Adrenal gland (tissue), 12 donors: Measurements from ENCODE around the gene TNKS1BP1. TPM values are rescaled to one million over a fixed set of nuclear protein-coding genes. Genes with fewer than 3 reads are reported as not detected.

Experiments used
- DNase-seq, 7 donors: peaks; one replicate each; pipeline ENCODE4 v3.0.0-alpha.2; 2019 to 2020
- H3K27ac ChIP-seq, 5 donors: fragments of 200-600 bp; sonication (generic) in 4 of 5; 1 replicate in 3 of 5; 2 replicates in 2 of 5; pipeline versions ENCODE4 v1.5.1 to v1.8.0; 2016 to 2020; ENCODE audit warnings: mild to moderate bottlenecking in 1 of 5
- H3K27me3 ChIP-seq: fragments of 200-600 bp; 2 replicates; pipeline ENCODE4 v1.8.0; 2021
- H3K36me3 ChIP-seq, 2 donors: fragments of 200-600 bp; replicated peaks in 1 of 2; 1 replicate in 1 of 2; 2 replicates in 1 of 2; pipeline versions ENCODE4 v1.5.1 to v1.8.0; 2018 to 2022
- H3K4me1 ChIP-seq, 2 donors: fragments of 200-600 bp; replicated peaks in 1 of 2; 1 replicate in 1 of 2; 2 replicates in 1 of 2; pipeline versions ENCODE4 v1.5.1 to v1.8.0; 2018 to 2021
- H3K4me3 ChIP-seq, 4 donors: fragments of 200-600 bp; sonication (generic) in 3 of 4; one replicate each; pipeline ENCODE4 v1.5.1; 2016 to 2018
- H3K9me3 ChIP-seq, 3 donors: fragments of 200-600 bp; sonication (generic) in 1 of 3; replicated peaks in 1 of 3; 1 replicate in 2 of 3; 2 replicates in 1 of 3; pipeline versions ENCODE4 v1.5.1 to v1.8.0; 2016 to 2021
- POLR2A ChIP-seq, 2 donors: fragments of 450-650 bp; IDR thresholded peaks; one replicate each; pipeline ENCODE4 v1.6.1; 2017; ENCODE audit warnings: antibody characterized with exemption in 2 of 2, mild to moderate bottlenecking in 2 of 2, moderate library complexity in 1 of 2
- WGBS, 4 donors: extraction: QIAGEN DNeasy Blood & Tissue Kit in 2 of 4; methylation state at CpG; one replicate each; pipeline versions ENCODE4 v1.1.5 to v1.1.7; 2013 to 2017; 5-methylcytosine and 5-hydroxymethylcytosine counted together
- intact Hi-C, 2 donors: fragments of 100-400 bp; cut with DNase I; formaldehyde crosslinking; loops; one replicate each; pipeline versions ENCODE4 v1.14.1 to v1.15.0; 2022 to 2023
- polyA plus RNA-seq, 3 donors: library from polyadenylated mRNA; stranded (reverse); fragments of 200-250 nt in 2 of 3; fragments of 350-450 nt in 1 of 3; fragmentation: Illumina TruSeq in 1 of 3; extraction: RNeasy Lipid Tissue Mini Kit (QIAGEN cat#74804) in 1 of 3; gene quantifications; one replicate each; pipeline ENCODE4 v1.2.3, GENCODE V29; 2013 to 2014
- total RNA-seq, 9 donors: library from RNA; depleted of rRNA in 4 of 9; stranded (reverse); fragments of >200 nt in 4 of 9; fragments of 120-200 nt in 1 of 9; fragmentation: NEBNext Ultra II Directional in 1 of 9; extraction: Animal tissue kit (Norgen Biotek cat#: 25700) in 1 of 9; gene quantifications; one replicate each; pipeline versions ENCODE4 v1.1.0 to v1.2.4, GENCODE V29; 2013 to 2023
- TF ChIP-seq, protein P1 (sequence below), 6 experiments: fragments of 450-650 bp in 4 of 6; fragments of 200-600 bp in 2 of 6; sonication (generic) in 1 of 6; IDR thresholded peaks; 1 replicate in 5 of 6; 2 replicates in 1 of 6; pipeline versions ENCODE4 v1.5.1 to v1.8.0; 2016 to 2021; ENCODE audit warnings: antibody characterized with exemption in 6 of 6, mild to moderate bottlenecking in 2 of 6, moderate library complexity in 1 of 6
- donor health status: healthy with polysubstance abuse.
- donor health status: Bipolar disorder and iron deficiency.
- donor health status: DM: yes; HTN: yes; CAD: no.
- donor health status: DM: no; HTN: no; CAD: no.
- donor health status: DM: no; HTN: no; CAD: no.
- donor health status: DM: yes; HTN: yes; CAD: no.

The TNKS1BP1 gene
- total and polyA plus RNA-seq, 12 donors, result 24.5 to 338 (median 140) TPM

DNA sequence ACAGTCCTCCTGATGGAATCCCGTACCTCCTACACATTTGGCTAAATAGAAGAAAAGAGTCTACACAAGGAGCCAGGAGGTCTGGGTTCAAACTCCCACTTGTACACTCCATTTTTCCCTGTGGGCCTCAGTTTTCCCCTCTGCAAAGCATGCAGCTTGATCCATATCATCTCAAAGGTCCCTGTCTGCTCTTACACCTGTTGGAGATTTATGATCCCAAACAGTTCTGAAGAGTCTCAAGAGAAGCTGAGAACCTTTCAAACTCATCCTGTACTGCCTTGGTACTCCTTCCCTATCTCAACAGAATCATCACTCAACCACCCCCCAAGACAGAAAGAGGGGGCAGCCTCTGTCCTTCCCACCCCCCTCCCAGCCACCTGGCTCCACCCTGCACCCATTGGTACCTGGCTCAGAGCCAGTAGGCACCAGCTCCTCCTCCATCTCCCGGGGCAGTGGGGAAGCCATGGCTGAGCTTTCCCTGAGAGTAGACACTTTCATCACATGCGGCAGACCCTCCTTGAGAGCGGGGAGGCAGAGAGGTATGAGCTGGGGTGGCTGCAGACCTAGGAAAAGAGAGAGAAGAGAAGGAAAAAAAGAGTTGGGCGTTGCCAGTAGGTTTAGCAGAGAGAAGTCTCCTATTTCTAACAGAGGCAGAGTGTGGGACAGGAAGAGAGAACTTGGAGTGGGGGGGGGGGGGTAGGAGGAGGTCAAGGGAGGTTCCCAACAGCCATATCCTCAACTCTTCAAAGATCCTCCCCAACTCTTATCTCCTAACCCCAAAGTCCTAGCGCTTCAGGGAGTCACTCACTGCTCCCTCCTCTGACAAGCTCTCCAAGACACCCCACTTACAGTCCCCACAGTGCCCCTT lies 3.1 kb downstream of the TNKS1BP1 start:
- DNase-seq, result peak in 2 of 7 donors; percentile 47 to 62
- H3K27me3 ChIP-seq, result no peaks in the 10 kb centered on the region
- H3K36me3 ChIP-seq, result peaks cover 0 to 39% of the 10 kb centered on the region in 2 donors
- H3K9me3 ChIP-seq, result no peaks in the 10 kb centered on the region
- 22 to 33% (median 30%) methylated on average over 6 of the region's 6 CpGs for WGBS, 4 donors
- H3K4me3 ChIP-seq, result peak overlapping the region in 2 of 4 donors; percentile 37 to 54
- intact Hi-C loops, result no loop called here
- peak overlapping the region; percentile 69 to 100 (median 98) for H3K27ac ChIP-seq
- peaks cover 62 to 81% of the 10 kb centered on the region in 2 donors for H3K4me1 ChIP-seq
- TF ChIP-seq, protein P1, sequence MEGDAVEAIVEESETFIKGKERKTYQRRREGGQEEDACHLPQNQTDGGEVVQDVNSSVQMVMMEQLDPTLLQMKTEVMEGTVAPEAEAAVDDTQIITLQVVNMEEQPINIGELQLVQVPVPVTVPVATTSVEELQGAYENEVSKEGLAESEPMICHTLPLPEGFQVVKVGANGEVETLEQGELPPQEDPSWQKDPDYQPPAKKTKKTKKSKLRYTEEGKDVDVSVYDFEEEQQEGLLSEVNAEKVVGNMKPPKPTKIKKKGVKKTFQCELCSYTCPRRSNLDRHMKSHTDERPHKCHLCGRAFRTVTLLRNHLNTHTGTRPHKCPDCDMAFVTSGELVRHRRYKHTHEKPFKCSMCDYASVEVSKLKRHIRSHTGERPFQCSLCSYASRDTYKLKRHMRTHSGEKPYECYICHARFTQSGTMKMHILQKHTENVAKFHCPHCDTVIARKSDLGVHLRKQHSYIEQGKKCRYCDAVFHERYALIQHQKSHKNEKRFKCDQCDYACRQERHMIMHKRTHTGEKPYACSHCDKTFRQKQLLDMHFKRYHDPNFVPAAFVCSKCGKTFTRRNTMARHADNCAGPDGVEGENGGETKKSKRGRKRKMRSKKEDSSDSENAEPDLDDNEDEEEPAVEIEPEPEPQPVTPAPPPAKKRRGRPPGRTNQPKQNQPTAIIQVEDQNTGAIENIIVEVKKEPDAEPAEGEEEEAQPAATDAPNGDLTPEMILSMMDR (IDR thresholded peaks at IDR 0.05), result no peak
- TF ChIP-seq POLR2A (IDR thresholded peaks at IDR 0.05), result no peak

DNA sequence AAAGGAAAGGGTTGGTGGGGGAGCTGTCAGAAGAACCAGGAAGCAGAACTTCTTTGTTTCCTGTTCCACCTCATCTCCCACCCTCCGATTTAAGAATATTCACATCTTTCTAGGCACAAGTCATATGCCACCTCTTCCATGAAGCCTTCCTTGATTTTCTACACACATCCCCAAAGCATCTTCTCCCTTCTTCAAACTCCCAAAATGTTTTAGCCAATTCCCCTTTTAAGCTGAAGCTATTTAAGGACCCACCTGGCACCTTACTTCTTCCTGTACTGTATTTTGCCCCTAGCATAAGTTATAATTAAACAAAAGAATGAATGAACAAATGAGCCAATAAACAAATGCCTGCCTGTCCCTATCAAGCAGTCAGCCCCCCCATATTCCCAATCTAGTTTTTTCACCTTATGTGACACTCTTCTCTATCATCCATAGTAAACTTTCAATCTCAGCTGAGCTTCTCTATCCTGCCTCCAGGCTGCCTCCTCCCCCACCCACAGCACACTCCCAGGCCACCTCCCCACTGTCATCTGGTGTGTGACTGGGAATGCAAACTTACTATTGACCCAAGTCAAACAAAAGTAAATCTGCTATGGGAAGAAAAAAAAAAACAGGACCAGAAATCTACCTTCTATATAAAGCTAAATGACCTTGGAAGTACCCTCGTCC lies 3.9 kb downstream of the TNKS1BP1 start:
- Histone ChIP-seq H3K4me3 (peak overlapping the region in 1 of 4 donors; percentile 54), H3K27ac (peak overlapping the region in 3 of 5 donors; percentile 14 to 98 (median 98)), H3K9me3 (no peaks in the 10 kb centered on the region), H3K4me1 (peaks cover 63 to 81% of the 10 kb centered on the region in 2 donors), H3K27me3 (no peaks in the 10 kb centered on the region), H3K36me3 (peaks cover 0 to 40% of the 10 kb centered on the region in 2 donors)
- TF ChIP-seq, protein P1 (IDR thresholded peaks at IDR 0.05), result no peak
- TF ChIP-seq POLR2A (IDR thresholded peaks at IDR 0.05), result no peak
- DNase-seq, result no peak
- WGBS, 4 donors, result 55 to 61% (median 58%) methylated on average over 2 of the region's 2 CpGs
- intact Hi-C loops, result no loop called here

DNA sequence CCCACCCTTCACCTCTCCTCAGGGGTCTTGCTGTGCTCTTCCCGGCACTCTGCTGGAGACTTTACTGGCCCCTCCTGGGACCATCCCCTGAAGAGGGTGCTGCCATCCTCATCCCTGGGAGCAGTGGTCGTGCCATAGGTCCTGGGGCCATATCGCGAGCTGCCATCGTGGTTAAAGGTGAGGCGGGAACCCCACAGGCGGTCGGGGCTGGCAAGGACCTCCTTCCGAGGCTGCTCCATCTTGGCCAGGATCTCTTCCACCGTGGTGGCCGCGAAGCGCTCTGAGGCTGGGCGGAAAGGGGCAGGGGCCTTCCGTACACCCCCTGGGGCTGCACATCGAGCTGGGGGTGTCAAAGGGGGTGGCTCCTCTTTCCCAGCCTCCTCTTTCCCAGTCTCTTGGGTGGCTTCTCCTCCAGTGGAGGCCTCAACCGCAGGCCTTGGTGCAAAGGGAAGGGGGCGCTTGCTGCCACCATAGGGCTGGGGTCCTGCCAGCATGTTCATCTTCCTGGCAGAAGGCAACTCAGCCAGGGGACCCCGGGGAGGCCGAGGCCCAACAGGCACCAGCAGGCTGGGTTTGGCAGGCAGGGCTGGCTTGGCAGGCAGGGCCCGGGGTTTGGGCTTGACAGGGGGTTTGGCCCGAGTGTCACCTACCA lies 4.6 kb downstream of the TNKS1BP1 start:
- H3K4me1 ChIP-seq, result peaks cover 66 to 81% of the 10 kb centered on the region in 2 donors

More for the DNA sequence above, 4.6 kb downstream of the TNKS1BP1 start:
- no peaks in the 10 kb centered on the region for H3K9me3 ChIP-seq
- H3K27me3 ChIP-seq, result no peaks in the 10 kb centered on the region
- peak overlapping the region in 1 of 5 donors; percentile 32 for H3K27ac ChIP-seq
- no peak overlapping the region for H3K4me3 ChIP-seq
- intact Hi-C loops, result no loop called here
- no peak for DNase-seq
- TF ChIP-seq, protein P1 (IDR thresholded peaks at IDR 0.05), result no peak
- no peak for TF ChIP-seq POLR2A (IDR thresholded peaks at IDR 0.05)
- 84 to 91% (median 90%) methylated on average over 14 to 22 of the region's 22 CpGs for WGBS, 4 donors
- peaks cover 0 to 42% of the 10 kb centered on the region in 2 donors for H3K36me3 ChIP-seq
